Left lung (tissue), 10 donors: Measurements from ENCODE around the gene FLT1. TPM values are rescaled to one million over a fixed set of nuclear protein-coding genes. Genes with fewer than 3 reads are reported as not detected.

ENCODE experiments used
- ATAC-seq: fragments of 200-7000 bp; cut with Tn5 transposase; one replicate; pipeline ENCODE4 v1.9.1; 2020; ENCODE audit warnings: moderate library complexity
- DNase-seq, 4 donors: peaks; one replicate each; pipeline ENCODE4 v3.0.0-alpha.2; 2013 to 2020
- H3K27ac ChIP-seq, 2 donors: fragments of 200-600 bp; sonication (generic) in 1 of 2; one replicate each; pipeline versions ENCODE4 v1.5.0 to v1.8.0; 2020 to 2021
- H3K27me3 ChIP-seq, 2 donors: fragments of 200-600 bp; sonication (generic) in 1 of 2; one replicate each; pipeline versions ENCODE4 v1.5.0 to v1.8.0; 2020 to 2021
- H3K36me3 ChIP-seq, 2 donors: fragments of 200-600 bp; sonication (generic) in 1 of 2; one replicate each; pipeline versions ENCODE4 v1.5.0 to v1.8.0; 2020 to 2021
- H3K4me1 ChIP-seq, 2 donors: fragments of 200-600 bp; one replicate each; pipeline ENCODE4 v1.8.0; 2021
- H3K4me3 ChIP-seq, 2 donors: fragments of 200-600 bp; sonication (generic) in 1 of 2; one replicate each; pipeline versions ENCODE4 v1.5.0 to v1.8.0; 2020 to 2021; ENCODE audit warnings: mild to moderate bottlenecking in 1 of 2
- H3K9me3 ChIP-seq, 2 donors: fragments of 200-600 bp; sonication (generic) in 1 of 2; one replicate each; pipeline versions ENCODE4 v1.5.0 to v1.8.0; 2020 to 2021
- CTCF ChIP-seq, 2 donors: fragments of 200-600 bp; sonication (generic) in 1 of 2; IDR thresholded peaks; one replicate each; pipeline versions ENCODE4 v1.5.0 to v1.8.0; 2021; ENCODE audit warnings: antibody characterized with exemption in 2 of 2
- intact Hi-C, 2 donors: fragments of 100-400 bp; cut with DNase I; formaldehyde crosslinking; loops; one replicate each; pipeline versions ENCODE4 v1.11.2 to v1.14.2; 2022
- polyA plus RNA-seq, 6 donors: library from polyadenylated mRNA; unstranded; fragments of 120-200 nt; gene quantifications; one replicate each; pipeline ENCODE4 v1.2.1, GENCODE V29; 2013; ENCODE audit not compliant: insufficient read length in 6 of 6
- total RNA-seq, 2 donors: library from RNA; stranded (reverse); fragmentation: NEBNext Ultra II Directional; extraction: Animal tissue kit (Norgen Biotek cat#: 25700); gene quantifications; one replicate each; pipeline ENCODE4 v1.2.1, GENCODE V29; 2021
- donor health status: DM: no; HTN: yes; CAD: no.
- donor health status: DM: no; HTN: no; CAD: no.

The FLT1 gene
- total and polyA plus RNA-seq, 8 donors = 21.3 to 30.3 (median 25.3) TPM

GRCh38 chr13:28336193-28336657, 158.7 kb downstream of the FLT1 start:
- Histone ChIP-seq H3K9me3 (no peaks in the 10 kb centered on the region), H3K4me3 (no peak overlapping the region), H3K27me3 (peaks cover 0 to 21% of the 10 kb centered on the region in 2 donors), H3K27ac (no peak overlapping the region), H3K36me3 (no peaks in the 10 kb centered on the region), H3K4me1 (peaks cover 0 to 7% of the 10 kb centered on the region in 2 donors)
- TF ChIP-seq CTCF (IDR thresholded peaks at IDR 0.05) = no peak
- DNase-seq (no peak), ATAC-seq (no peak)
- intact Hi-C loops = no loop called here

GRCh38 chr13:28333204-28333881, 161.6 kb downstream of the FLT1 start:
- H3K27me3 ChIP-seq = peaks cover 0 to 14% of the 10 kb centered on the region in 2 donors
- intact Hi-C loops = no loop called here
- no peak for ATAC-seq

GRCh38 chr13:28329395-28330158, 165.4 kb downstream of the FLT1 start:
- H3K9me3 ChIP-seq = no peaks in the 10 kb centered on the region
- H3K27ac ChIP-seq = no peak overlapping the region
- no peak overlapping the region for H3K4me3 ChIP-seq
- H3K36me3 ChIP-seq = no peaks in the 10 kb centered on the region
- peaks cover 7 to 21% of the 10 kb centered on the region in 2 donors for H3K4me1 ChIP-seq
- peak; percentile 91 for ATAC-seq
- no peak for TF ChIP-seq CTCF (IDR thresholded peaks at IDR 0.05)
- H3K27me3 ChIP-seq = peaks cover 0 to 7% of the 10 kb centered on the region in 2 donors
- intact Hi-C loops = loop anchor here in 1 of 2 donors (10.0 kb wide), 2 partner anchors 305 to 465 kb away; no protein-coding TSS in a partner anchor
- peak in 3 of 4 donors; percentile 42 to 79 (median 74) for DNase-seq

More at GRCh38 chr13:28333204-28333881, 161.6 kb downstream of the FLT1 start:
- Histone ChIP-seq H3K4me1 (peaks cover 7 to 24% of the 10 kb centered on the region in 2 donors), H3K27ac (no peak overlapping the region), H3K36me3 (no peaks in the 10 kb centered on the region), H3K4me3 (no peak overlapping the region), H3K9me3 (no peaks in the 10 kb centered on the region)
- TF ChIP-seq CTCF (IDR thresholded peaks at IDR 0.05) = no peak
- DNase-seq = no peak

DNA sequence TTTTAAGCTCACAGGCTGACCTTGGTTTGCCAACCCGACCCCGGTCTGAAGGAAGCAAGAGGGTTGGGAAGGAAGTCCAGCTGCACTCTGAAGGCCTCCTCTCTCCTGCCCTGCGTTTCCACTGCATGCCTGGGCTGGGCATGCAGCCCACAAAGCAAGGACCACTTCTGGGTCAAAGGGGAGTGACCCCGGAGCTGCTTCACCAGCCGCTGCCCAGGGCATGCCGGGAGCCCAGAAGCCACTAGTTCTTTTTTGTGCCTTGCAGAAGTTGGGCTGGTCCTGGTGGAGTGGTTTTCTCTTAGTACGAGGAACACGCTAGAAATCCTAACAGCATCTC, 166.7 kb downstream of the FLT1 start:
- H3K9me3 ChIP-seq = no peaks in the 10 kb centered on the region
- no peaks in the 10 kb centered on the region for H3K27me3 ChIP-seq
- TF ChIP-seq CTCF (IDR thresholded peaks at IDR 0.05) = no peak
- H3K36me3 ChIP-seq = no peaks in the 10 kb centered on the region
- H3K27ac ChIP-seq = no peak overlapping the region
- ATAC-seq (no peak), DNase-seq (no peak)
- intact Hi-C loops = loop anchor here in 1 of 2 donors (10.0 kb wide), 2 partner anchors 307 to 467 kb away; no protein-coding TSS in a partner anchor
- H3K4me1 ChIP-seq = peaks cover 7 to 31% of the 10 kb centered on the region in 2 donors
- H3K4me3 ChIP-seq = no peak overlapping the region
